ENCODE measurements around the gene SPATA32. TPM values are rescaled to one million over a fixed set of nuclear protein-coding genes. Genes with fewer than 3 reads are reported as not detected.

SPATA32 gene
- total RNA-seq, 1 experiment from 2014 or later, result 0.81 TPM

GRCh38 chr17:45263477-45263860 lies 1.6 kb upstream of the SPATA32 start:
- Histone ChIP-seq H3K4me2 (ENCODE audit: insufficient read depth, insufficient read length, low read length) (no peak overlapping the region), H4K8ac (replicated peaks; ENCODE audit: insufficient read length, low read depth, low read length) (no peak overlapping the region), H3K56ac (ENCODE audit: insufficient read length, low read depth, low read length) (no peak overlapping the region), H2BK20ac (ENCODE audit: low read depth, low read length, poor library complexity, severe bottlenecking) (no peak overlapping the region), H4K5ac (ENCODE audit: insufficient read length, low read depth, low read length) (no peak overlapping the region), H2BK15ac (ENCODE audit: low read depth, low read length) (no peak overlapping the region), H3T11ph (ENCODE audit: low read length) (no peak overlapping the region), H3K79me2 (ENCODE audit: insufficient read depth, low read length) (no peaks in the 10 kb centered on the region), H3K14ac (ENCODE audit: insufficient read depth, low read length) (no peak overlapping the region), H3K9me3 (ENCODE audit: control insufficient read depth, low read depth, low read length) (no peaks in the 10 kb centered on the region), H3K18ac (ENCODE audit: insufficient read length, low read depth, low read length) (no peak overlapping the region), H4K91ac (ENCODE audit: insufficient read length, low read depth, low read length) (no peak overlapping the region), H2AK5ac (ENCODE audit: insufficient read length, low read length) (no peak overlapping the region), H3K79me1 (ENCODE audit: insufficient read depth, low read depth, low read length, poor library complexity, severe bottlenecking) (no peaks in the 10 kb centered on the region), H3K27me3 (ENCODE audit: insufficient read depth, low read length) (no peaks in the 10 kb centered on the region), H3K9ac (ENCODE audit: extremely low read depth, insufficient read length, low read length) (no peak overlapping the region), H3K27ac (ENCODE audit: insufficient read length, low read depth, low read length) (no peak overlapping the region), H2BK5ac (ENCODE audit: insufficient read length, low read length) (no peak overlapping the region), H3K4ac (ENCODE audit: low read depth, low read length) (no peak overlapping the region), H3K23ac (ENCODE audit: insufficient read length, low read depth, low read length) (no peak overlapping the region), H2BK12ac (ENCODE audit: insufficient read length, low read depth, low read length) (no peak overlapping the region), H3K4me1 (ENCODE audit: insufficient read depth, low read length) (no peaks in the 10 kb centered on the region), H2BK120ac (ENCODE audit: low read depth, low read length, poor library complexity, severe bottlenecking) (no peak overlapping the region), H2AFZ (ENCODE audit: low read length) (no peak overlapping the region), H3K23me2 (ENCODE audit: insufficient read length, low read depth, low read length, poor library complexity, severe bottlenecking) (peaks cover 9% of the 10 kb centered on the region), H4K20me1 (ENCODE audit: control insufficient read depth, insufficient read depth, insufficient read length) (no peaks in the 10 kb centered on the region)
- TF ChIP-seq CTCF (conservative IDR thresholded peaks at IDR 0.05), result no peak
- WGBS (ENCODE audit: extremely low coverage, insufficient read length, low lambda C conversion rate), result no CpG with 5 or more reads among the region's 7 CpGs
- H3K27me3 Mint-ChIP-seq (ENCODE audit: low read depth), result peaks cover 17% of the 10 kb centered on the region
- peaks cover 2 to 27% (median 21%) of the 10 kb centered on the region in 3 experiments; a peak in 6 of 7 replicates for H3K36me3 Mint-ChIP-seq (ENCODE audit: insufficient read depth in 1 of 3, low read depth in 3 of 3)
- no peaks in the 10 kb centered on the region for H3K9me3 Mint-ChIP-seq
- peak; percentile 28 for DNase-seq
- H3K4me3 Mint-ChIP-seq, result no peak overlapping the region
- H3K27ac Mint-ChIP-seq, result no peak overlapping the region
- peaks cover 8 to 12% of the 10 kb centered on the region in 2 experiments for H3K4me1 Mint-ChIP-seq
